Muscle layer of colon (tissue), 2 donors: ENCODE data around the gene MAGEE1.

Experiments
- H3K27ac ChIP-seq: one replicate; pipeline ENCODE4 v1.7.0; 2013; ENCODE audit warnings: low read depth, mild to moderate bottlenecking, low read length, moderate library complexity
- H3K27me3 ChIP-seq, 2 donors: one replicate each; pipeline ENCODE4 v1.7.0; 2013; ENCODE audit warnings: low read length in 2 of 2, mild to moderate bottlenecking in 2 of 2; ENCODE audit not compliant: insufficient read depth in 2 of 2, control insufficient read depth in 1 of 2
- H3K36me3 ChIP-seq: one replicate; pipeline ENCODE4 v1.7.0; 2013; ENCODE audit warnings: mild to moderate bottlenecking, low read length; ENCODE audit not compliant: insufficient read depth
- H3K4me1 ChIP-seq: one replicate; pipeline ENCODE4 v1.7.0; 2013; ENCODE audit warnings: mild to moderate bottlenecking, low read length; ENCODE audit not compliant: insufficient read depth
- H3K4me3 ChIP-seq, 2 donors: one replicate each; pipeline ENCODE4 v1.7.0; 2013; ENCODE audit warnings: low read length in 2 of 2, low read depth in 1 of 2, mild to moderate bottlenecking in 1 of 2, moderate library complexity in 1 of 2
- H3K9ac ChIP-seq: one replicate; pipeline ENCODE4 v1.7.0; 2013; ENCODE audit warnings: low read length
- H3K9me3 ChIP-seq: one replicate; pipeline ENCODE4 v1.7.0; 2013; ENCODE audit warnings: mild to moderate bottlenecking, low read length
- donor health status: abdominal sarcoma.
- donor health status: Adenocarcinoma of cecum.

Gene MAGEE1, protein sequence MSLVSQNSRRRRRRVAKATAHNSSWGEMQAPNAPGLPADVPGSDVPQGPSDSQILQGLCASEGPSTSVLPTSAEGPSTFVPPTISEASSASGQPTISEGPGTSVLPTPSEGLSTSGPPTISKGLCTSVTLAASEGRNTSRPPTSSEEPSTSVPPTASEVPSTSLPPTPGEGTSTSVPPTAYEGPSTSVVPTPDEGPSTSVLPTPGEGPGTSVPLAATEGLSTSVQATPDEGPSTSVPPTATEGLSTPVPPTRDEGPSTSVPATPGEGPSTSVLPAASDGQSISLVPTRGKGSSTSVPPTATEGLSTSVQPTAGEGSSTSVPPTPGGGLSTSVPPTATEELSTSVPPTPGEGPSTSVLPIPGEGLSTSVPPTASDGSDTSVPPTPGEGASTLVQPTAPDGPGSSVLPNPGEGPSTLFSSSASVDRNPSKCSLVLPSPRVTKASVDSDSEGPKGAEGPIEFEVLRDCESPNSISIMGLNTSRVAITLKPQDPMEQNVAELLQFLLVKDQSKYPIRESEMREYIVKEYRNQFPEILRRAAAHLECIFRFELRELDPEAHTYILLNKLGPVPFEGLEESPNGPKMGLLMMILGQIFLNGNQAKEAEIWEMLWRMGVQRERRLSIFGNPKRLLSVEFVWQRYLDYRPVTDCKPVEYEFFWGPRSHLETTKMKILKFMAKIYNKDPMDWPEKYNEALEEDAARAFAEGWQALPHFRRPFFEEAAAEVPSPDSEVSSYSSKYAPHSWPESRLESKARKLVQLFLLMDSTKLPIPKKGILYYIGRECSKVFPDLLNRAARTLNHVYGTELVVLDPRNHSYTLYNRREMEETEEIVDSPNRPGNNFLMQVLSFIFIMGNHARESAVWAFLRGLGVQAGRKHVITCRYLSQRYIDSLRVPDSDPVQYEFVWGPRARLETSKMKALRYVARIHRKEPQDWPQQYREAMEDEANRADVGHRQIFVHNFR

DNA sequence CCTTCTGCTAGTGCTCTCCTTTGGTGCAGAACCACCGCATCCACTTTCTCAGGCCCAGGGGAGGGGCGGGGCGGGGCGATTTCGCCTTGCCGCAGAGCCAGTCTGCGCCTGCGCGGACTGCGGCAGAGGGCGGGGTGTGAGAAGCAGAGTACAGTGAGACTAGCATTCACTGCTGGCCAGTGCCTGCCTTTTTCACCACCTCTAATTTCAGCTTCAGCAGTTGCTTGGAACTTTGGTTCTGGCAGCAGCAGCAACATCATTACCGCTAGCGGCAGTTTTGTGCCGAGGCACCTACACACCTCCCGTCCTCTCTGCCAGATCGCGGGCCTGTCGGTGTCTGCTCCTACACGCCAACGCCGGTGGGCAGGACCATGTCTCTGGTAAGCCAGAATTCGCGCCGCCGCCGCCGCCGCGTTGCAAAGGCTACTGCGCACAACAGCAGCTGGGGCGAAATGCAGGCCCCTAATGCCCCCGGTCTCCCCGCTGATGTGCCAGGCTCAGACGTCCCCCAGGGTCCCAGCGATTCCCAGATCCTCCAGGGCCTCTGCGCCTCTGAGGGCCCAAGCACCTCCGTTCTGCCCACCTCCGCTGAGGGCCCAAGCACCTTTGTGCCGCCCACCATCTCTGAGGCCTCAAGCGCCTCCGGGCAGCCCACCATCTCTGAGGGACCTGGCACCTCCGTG lies at the start of gene MAGEE1:
MAGEE1 (plus strand) TSS at position 151 of the 683 bp plus-strand sequence; CDS start at position 372, 221 bp downstream.
- Histone ChIP-seq H3K9ac (peak within 1 kb of the TSS; percentile 14), H3K4me3 (peak within 1 kb of the TSS; percentile 60 to 72), H3K27ac (peak within 1 kb of the TSS; percentile 21), H3K36me3 (no peaks in the 10 kb centered on the region), H3K4me1 (peaks cover 9% of the 10 kb centered on the region), H3K27me3 (no peaks in the 10 kb centered on the region), H3K9me3 (no peaks in the 10 kb centered on the region)

DNA sequence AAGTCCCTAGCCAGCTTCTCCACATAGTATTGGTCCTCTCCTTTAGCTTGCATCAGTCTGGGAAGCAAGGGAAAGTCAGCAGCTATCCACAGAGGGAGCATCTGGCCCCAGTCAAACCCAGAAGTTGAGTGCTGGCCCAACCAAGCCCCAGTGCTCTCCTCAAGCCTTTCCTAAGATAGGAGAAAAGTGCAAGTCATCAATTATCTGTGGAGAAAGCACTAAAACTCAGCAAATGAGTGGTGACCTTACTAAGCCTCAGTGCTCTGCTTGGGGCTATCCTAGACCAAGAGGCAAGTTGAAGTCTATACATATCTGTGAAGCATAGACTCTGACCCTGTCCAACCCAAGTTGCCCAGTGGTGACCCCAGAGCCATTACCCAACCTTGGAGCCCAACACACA lies 28.5 kb upstream of the MAGEE1 start:
- Histone ChIP-seq H3K9ac (no peak overlapping the region), H3K36me3 (no peaks in the 10 kb centered on the region), H3K27me3 (peaks cover 0 to 4% of the 10 kb centered on the region in 2 donors), H3K27ac (no peak overlapping the region), H3K4me1 (no peaks in the 10 kb centered on the region), H3K9me3 (no peaks in the 10 kb centered on the region), H3K4me3 (no peak overlapping the region)

DNA sequence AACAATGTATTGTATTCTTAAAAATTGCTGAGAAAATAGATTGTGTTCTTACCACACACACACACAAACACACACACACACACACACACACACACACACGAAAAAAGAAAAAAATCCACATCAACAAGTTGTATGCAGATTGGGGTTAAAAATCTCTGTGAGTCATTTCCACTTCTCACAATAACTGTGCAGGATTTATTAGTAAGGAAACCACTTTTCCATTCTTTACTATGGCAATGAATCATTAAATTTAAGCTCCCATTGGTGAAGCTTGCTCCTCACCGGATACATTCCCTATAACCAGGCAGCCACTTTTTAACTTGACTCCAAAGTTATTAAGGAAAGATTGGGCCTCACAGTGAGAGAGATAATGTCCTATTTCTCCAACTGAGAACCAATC lies 19.7 kb upstream of the MAGEE1 start:
- Histone ChIP-seq H3K4me3 (no peak overlapping the region), H3K9ac (no peak overlapping the region), H3K27me3 (no peaks in the 10 kb centered on the region), H3K36me3 (no peaks in the 10 kb centered on the region), H3K27ac (no peak overlapping the region), H3K4me1 (no peaks in the 10 kb centered on the region), H3K9me3 (no peaks in the 10 kb centered on the region)

DNA sequence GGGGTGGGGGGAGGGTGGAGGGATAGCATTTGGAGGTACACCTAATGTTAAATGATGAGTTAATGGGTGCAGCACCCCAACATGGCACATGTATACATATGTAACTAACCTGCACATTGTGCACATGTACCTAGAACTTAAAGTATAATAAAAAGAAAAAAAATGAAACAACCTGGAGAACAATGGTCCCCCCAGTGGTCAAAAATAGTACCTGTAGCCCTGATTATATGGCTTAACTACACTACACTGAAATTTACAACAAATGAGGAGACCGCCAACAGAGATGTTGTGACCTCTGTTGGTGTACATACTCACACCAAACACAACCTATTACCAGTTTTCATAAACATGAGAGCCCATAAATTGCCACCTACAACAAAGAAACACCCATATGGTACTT lies 7.3 kb upstream of the MAGEE1 start:
- H3K9me3 ChIP-seq, result no peaks in the 10 kb centered on the region
- no peaks in the 10 kb centered on the region for H3K27me3 ChIP-seq
- no peak overlapping the region for H3K27ac ChIP-seq
- H3K36me3 ChIP-seq, result no peaks in the 10 kb centered on the region
- H3K4me1 ChIP-seq, result no peaks in the 10 kb centered on the region
- no peak overlapping the region for H3K4me3 ChIP-seq
- H3K9ac ChIP-seq, result no peak overlapping the region

DNA sequence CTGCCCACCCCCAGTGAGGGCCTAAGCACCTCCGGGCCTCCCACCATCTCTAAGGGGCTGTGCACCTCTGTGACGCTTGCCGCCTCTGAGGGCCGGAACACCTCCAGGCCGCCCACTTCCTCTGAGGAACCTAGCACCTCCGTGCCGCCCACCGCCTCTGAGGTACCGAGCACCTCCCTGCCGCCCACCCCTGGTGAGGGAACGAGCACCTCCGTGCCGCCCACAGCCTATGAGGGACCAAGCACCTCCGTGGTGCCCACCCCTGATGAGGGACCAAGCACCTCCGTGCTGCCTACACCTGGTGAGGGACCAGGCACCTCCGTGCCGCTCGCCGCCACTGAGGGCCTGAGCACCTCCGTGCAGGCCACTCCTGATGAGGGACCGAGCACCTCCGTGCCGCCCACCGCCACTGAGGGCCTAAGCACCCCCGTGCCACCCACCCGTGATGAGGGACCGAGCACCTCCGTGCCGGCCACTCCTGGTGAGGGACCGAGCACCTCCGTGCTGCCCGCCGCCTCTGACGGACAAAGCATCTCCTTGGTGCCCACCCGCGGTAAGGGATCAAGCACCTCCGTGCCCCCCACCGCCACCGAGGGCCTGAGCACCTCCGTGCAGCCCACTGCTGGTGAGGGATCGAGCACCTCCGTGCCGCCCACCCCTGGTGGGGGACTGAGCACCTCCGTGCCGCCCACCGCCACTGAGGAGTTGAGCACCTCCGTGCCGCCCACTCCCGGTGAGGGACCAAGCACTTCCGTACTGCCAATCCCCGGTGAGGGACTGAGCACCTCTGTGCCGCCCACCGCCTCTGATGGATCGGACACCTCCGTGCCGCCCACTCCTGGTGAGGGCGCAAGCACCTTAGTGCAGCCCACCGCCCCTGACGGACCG lies 977 bp downstream of the MAGEE1 start:
- Histone ChIP-seq H3K9me3 (no peaks in the 10 kb centered on the region), H3K4me3 (peak overlapping the region; percentile 60 to 72), H3K36me3 (no peaks in the 10 kb centered on the region), H3K4me1 (peaks cover 9% of the 10 kb centered on the region), H3K27ac (no peak overlapping the region), H3K27me3 (no peaks in the 10 kb centered on the region), H3K9ac (peak overlapping the region; percentile 14)

DNA sequence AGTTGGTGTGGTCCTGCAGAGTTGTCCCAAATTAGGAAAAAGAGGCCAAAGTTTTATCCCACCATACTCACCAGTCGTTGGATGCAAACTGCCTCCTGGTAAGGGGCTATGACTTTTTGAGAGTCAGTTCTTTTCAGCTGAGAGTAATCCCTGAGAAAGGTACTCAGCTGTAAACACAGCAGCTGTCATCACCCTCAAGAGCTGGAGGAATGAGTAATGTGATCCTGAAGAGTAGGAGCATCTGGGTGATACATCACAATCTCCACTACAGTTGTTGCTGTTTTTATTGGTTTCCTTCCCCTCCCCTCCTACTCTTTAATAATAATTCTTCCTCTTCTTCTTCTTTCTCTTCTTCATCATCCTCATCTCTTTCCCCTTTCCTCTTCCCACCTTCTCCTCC lies 5.7 kb downstream of the MAGEE1 start:
- no peak overlapping the region for H3K4me3 ChIP-seq
- no peak overlapping the region for H3K9ac ChIP-seq
- no peaks in the 10 kb centered on the region for H3K27me3 ChIP-seq
- no peaks in the 10 kb centered on the region for H3K36me3 ChIP-seq
- H3K9me3 ChIP-seq, result no peaks in the 10 kb centered on the region
- H3K27ac ChIP-seq, result no peak overlapping the region
- H3K4me1 ChIP-seq, result peaks cover 6% of the 10 kb centered on the region

DNA sequence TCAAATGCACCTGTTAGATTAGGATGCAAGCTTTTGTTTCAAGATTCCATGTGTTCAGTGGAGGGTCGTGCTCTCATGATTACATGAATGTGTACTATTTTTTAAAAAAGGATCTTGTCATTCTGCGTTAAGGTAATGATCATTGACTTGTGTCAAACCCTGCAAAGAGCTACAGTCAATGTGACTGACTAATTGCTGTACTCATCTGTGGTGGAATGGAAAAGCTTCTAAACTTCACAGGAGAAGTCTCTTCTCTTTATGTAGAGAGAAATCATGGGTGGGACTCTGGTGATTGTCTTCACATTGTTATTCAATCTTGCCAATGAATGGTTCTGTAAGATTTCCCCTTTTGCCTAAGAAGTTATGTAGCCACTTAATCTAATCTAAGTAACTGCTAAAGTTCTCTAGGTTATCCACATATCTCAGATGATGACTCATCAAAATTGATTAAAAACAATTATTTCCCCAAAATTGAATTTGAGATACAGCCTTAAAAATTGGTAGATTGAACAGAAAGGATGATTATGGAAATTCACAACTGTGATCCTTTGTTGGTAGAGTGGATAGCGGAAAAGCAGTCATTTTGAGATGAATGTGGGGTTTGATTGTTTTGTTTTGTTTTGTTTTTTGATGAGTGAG lies 6.7 kb downstream of the MAGEE1 start:
- no peak overlapping the region for H3K27ac ChIP-seq
- H3K36me3 ChIP-seq, result no peaks in the 10 kb centered on the region
- no peak overlapping the region for H3K4me3 ChIP-seq
- H3K4me1 ChIP-seq, result peaks cover 6% of the 10 kb centered on the region
- no peaks in the 10 kb centered on the region for H3K9me3 ChIP-seq
- no peaks in the 10 kb centered on the region for H3K27me3 ChIP-seq
- no peak overlapping the region for H3K9ac ChIP-seq

DNA sequence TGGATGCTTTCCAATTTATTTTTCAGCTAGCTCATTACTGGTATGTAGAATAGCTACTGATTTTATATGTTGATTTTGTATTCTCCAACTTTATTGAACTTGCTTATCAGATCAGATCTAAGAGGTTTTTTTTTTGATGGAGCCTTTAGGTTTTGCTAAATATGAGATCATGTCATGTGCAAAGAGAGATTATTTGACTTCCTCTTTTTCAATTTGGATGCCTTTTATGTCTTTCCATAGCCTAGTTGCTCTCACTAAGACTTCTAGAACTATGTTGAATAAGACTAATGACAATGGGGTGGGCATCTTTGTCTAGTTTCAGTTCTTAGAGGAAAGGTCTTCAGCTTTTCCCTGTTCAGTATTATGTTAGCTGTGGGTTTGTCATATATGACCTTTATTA lies 11.7 kb downstream of the MAGEE1 start:
- H3K9me3 ChIP-seq, result no peaks in the 10 kb centered on the region
- no peak overlapping the region for H3K4me3 ChIP-seq
- no peaks in the 10 kb centered on the region for H3K36me3 ChIP-seq
- H3K9ac ChIP-seq, result no peak overlapping the region
- no peaks in the 10 kb centered on the region for H3K27me3 ChIP-seq
- no peaks in the 10 kb centered on the region for H3K4me1 ChIP-seq
- no peak overlapping the region for H3K27ac ChIP-seq

DNA sequence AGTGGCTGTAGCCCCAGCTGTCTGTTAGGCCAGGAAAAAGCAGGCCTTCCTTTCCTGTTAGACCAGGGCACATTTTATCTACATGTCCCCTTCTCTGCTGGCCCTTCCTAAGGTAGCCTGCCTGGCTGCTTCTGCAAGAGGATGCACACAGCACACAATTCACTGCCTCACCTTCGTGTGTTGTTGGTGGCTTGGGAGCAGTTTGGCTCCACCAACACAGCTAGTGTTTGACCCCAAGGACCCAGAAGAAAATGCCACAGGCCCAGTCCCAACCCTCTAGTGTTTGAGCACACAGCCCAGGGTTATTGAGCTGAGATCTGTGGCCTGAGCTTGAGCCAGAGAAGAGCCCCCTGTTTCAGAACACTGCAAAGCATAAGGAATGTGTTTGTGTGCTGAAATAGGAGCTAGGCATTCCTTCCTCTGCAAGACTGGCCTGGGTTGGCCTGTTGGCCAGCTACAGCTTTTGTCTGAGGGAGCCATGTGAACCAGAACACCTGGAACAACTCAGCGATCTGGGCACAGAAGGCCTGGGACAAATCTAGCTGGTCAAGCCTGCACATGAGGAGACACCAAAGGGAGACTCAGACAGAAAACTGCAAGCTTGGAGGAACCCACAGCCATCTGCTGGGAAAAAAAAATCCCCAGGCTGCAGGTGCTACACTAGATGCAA lies 26.4 kb downstream of the MAGEE1 start:
- Histone ChIP-seq H3K9ac (no peak overlapping the region), H3K27ac (no peak overlapping the region), H3K27me3 (no peaks in the 10 kb centered on the region), H3K36me3 (no peaks in the 10 kb centered on the region), H3K4me1 (no peaks in the 10 kb centered on the region), H3K9me3 (no peaks in the 10 kb centered on the region), H3K4me3 (no peak overlapping the region)

DNA sequence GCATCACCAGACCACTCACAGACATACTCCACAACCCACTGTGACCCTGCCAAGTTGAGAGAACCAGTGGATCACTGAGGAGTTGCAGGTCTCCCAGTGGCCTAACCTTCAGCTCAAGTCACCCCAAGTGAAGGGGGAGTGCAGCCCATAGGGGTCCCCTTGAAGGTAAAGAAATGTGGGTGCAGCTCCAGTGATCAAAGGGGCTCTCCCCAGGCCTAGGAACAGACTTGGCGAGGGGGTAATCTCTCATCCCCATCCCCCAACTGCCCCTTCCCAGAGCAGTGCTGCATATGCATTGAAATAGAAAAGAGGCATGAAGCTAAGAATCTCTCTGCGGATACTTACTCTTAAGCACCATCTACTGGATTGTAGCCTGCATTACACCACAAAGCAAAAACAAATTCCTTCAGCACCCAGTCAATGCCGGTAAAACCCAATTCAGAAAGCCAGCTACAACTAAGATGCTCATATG lies 27.0 kb downstream of the MAGEE1 start:
- H3K4me1 ChIP-seq, result no peaks in the 10 kb centered on the region
- no peak overlapping the region for H3K27ac ChIP-seq

More for the DNA sequence above, 27.0 kb downstream of the MAGEE1 start:
- Histone ChIP-seq H3K27me3 (no peaks in the 10 kb centered on the region), H3K9ac (no peak overlapping the region), H3K36me3 (no peaks in the 10 kb centered on the region), H3K9me3 (no peaks in the 10 kb centered on the region), H3K4me3 (no peak overlapping the region)
